Measurements from ENCODE around the gene SERPINA6. TPM values are rescaled to one million over a fixed set of nuclear protein-coding genes. Genes with fewer than 3 reads are reported as not detected.

Gene SERPINA6
- total RNA-seq, 1 experiment from 2014 or later, result not detected

- Histone ChIP-seq H3K36me3 (ENCODE audit: control insufficient read depth, insufficient read depth, low read length) (no peaks in the 10 kb centered on the region), H3K4me3 (ENCODE audit: low read depth in 2 of 2, low read length in 2 of 2) (no peak overlapping the region), H3K27ac (ENCODE audit: low read length) (no peak overlapping the region), H3K27me3 (ENCODE audit: control insufficient read depth, insufficient read depth, low read length) (no peaks in the 10 kb centered on the region), H3K4me1 (ENCODE audit: control insufficient read depth, insufficient read depth, low read length) (no peaks in the 10 kb centered on the region), H3K9me3 (ENCODE audit: control insufficient read depth, insufficient read depth, low read depth, low read length) (no peaks in the 10 kb centered on the region)
- ATAC-seq (no peak), DNase-seq (ENCODE audit: low read depth, low spot score) (no peak)
- TF ChIP-seq CTCF (IDR thresholded peaks at IDR 0.05) (no peak), TCF7L2 (IDR thresholded peaks at IDR 0.05; ENCODE audit: low read depth, low read length) (no peak), REST (IDR thresholded peaks at IDR 0.05; ENCODE audit: insufficient read depth in 1 of 2, low read depth in 2 of 2, low read length in 1 of 2) (no peak), POLR2AphosphoS5 (IDR thresholded peaks at IDR 0.05; ENCODE audit: low read depth, low read length) (no peak), SIN3A (IDR thresholded peaks at IDR 0.05; ENCODE audit: borderline replicate concordance, insufficient read depth, low read depth, low read length) (no peak)
- in situ Hi-C loops (cut with HindIII; ENCODE audit: low pct_unique_long_range_greater_than_20kb, low sequenced_read_pairs) (no loop called here), intact Hi-C loops (cut with micrococcal nuclease; ENCODE audit: unreplicated experiment) (no loop called here)
- CTCF ChIA-PET, result interaction anchor here (0.7 kb wide), 1 partner anchor 59 kb away, joined by 3 read pairs; no protein-coding TSS in a partner anchor
- POLR2A ChIA-PET, result no interaction called here
- BruUV-seq (replicated peaks), result no TSS peak
Observed at GRCh38 chr14:94357166-94357565, 34.0 kb upstream of the SERPINA6 start.

- no peaks in the 10 kb centered on the region for H3K36me3 ChIP-seq (ENCODE audit: control insufficient read depth, insufficient read depth, low read length)
- no TSS peak for BruUV-seq (replicated peaks)
- POLR2A ChIA-PET, result no interaction called here
- no peaks in the 10 kb centered on the region for H3K9me3 ChIP-seq (ENCODE audit: control insufficient read depth, insufficient read depth, low read depth, low read length)
- in situ Hi-C loops (cut with HindIII; ENCODE audit: low pct_unique_long_range_greater_than_20kb, low sequenced_read_pairs), result no loop called here
- no peaks in the 10 kb centered on the region for H3K4me1 ChIP-seq (ENCODE audit: control insufficient read depth, insufficient read depth, low read length)
- intact Hi-C loops (cut with micrococcal nuclease; ENCODE audit: unreplicated experiment), result no loop called here
- no peak for TF ChIP-seq TCF7L2 (IDR thresholded peaks at IDR 0.05; ENCODE audit: low read depth, low read length)
- no peak for TF ChIP-seq REST (IDR thresholded peaks at IDR 0.05; ENCODE audit: insufficient read depth in 1 of 2, low read depth in 2 of 2, low read length in 1 of 2)
- TF ChIP-seq POLR2AphosphoS5 (IDR thresholded peaks at IDR 0.05; ENCODE audit: low read depth, low read length), result no peak
- TF ChIP-seq SIN3A (IDR thresholded peaks at IDR 0.05; ENCODE audit: borderline replicate concordance, insufficient read depth, low read depth, low read length), result no peak
- no peak for TF ChIP-seq CTCF (IDR thresholded peaks at IDR 0.05)
- CTCF ChIA-PET, result interaction anchor here (0.7 kb wide), 1 partner anchor 60 kb away, joined by 3 read pairs; no protein-coding TSS in a partner anchor
- DNase-seq (ENCODE audit: low read depth, low spot score), result no peak
- ATAC-seq, result no peak
- no peaks in the 10 kb centered on the region for H3K27me3 ChIP-seq (ENCODE audit: control insufficient read depth, insufficient read depth, low read length)
- H3K27ac ChIP-seq (ENCODE audit: low read length), result no peak overlapping the region
- no peak overlapping the region for H3K4me3 ChIP-seq (ENCODE audit: low read depth in 2 of 2, low read length in 2 of 2)
Observed at GRCh38 chr14:94356379-94357056, 33.4 kb upstream of the SERPINA6 start.
